ENCODE results near the gene SETBP1. TPM values are rescaled to one million over a fixed set of nuclear protein-coding genes. Genes with fewer than 3 reads are reported as not detected.

SETBP1 gene
- total and polyA plus RNA-seq, 2 of the 13 experiments (the other 11 are each of a cell fraction or from before 2014, with no cell fraction given), result 0.18 to 0.65 TPM

- no peak for TF ChIP-seq AKNA (CRISPR knock-in tag; IDR thresholded peaks at IDR 0.05; ENCODE audit: borderline replicate concordance)
Observed at GRCh38 chr18:45112682-45113081, 432.0 kb downstream of the SETBP1 start (continued).

DNA sequence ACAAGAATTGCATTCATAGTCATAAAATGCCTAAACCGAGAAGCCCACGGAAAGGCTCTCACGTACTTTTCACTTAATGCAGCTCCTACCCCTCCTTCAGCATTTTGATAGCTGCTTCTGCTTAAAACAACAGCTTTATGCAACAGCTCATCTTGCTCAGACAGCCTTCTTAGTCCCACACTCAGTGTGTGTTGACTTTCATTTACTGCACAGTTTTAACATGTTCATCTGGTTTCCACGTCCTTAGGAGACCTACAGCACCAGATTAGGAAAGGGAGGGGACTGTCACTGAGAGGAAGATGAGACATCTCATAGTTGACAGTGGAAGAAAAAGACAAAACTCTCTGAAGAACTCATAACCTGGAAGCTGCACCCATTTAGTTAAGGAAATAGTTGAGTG, 435.4 kb downstream of the SETBP1 start:
- intact Hi-C loops (cut with micrococcal nuclease; ENCODE audit: unreplicated experiment) (no loop called here), in situ Hi-C loops (cut with HindIII; ENCODE audit: extremely low pct_ligation_motif_present, low pct_unique_long_range_greater_than_20kb) (no loop called here)
- Histone ChIP-seq H3K27me3 (ENCODE audit: control insufficient read depth in 1 of 2, insufficient read depth in 2 of 2, low read length in 2 of 2) (no peaks in the 10 kb centered on the region; a peak in 1 of 5 replicates), H3K4me1 (ENCODE audit: insufficient read depth, low read length) (no peaks in the 10 kb centered on the region), H3K4me2 (ENCODE audit: low read depth, low read length) (no peak overlapping the region), H3K9me3 (ENCODE audit: low read length) (no peaks in the 10 kb centered on the region), H2AFZ (ENCODE audit: low read length) (no peak overlapping the region), H3K4me3 (replicated peaks in 1 of 3; ENCODE audit: insufficient read depth in 1 of 3, low read depth in 2 of 3, low read length in 3 of 3) (no peak overlapping the region), H3K79me2 (ENCODE audit: insufficient read depth, low read length) (no peaks in the 10 kb centered on the region), H3K36me3 (replicated peaks in 1 of 2; ENCODE audit: control insufficient read depth in 1 of 2, insufficient read depth in 2 of 2, low read length in 2 of 2) (no peaks in the 10 kb centered on the region), H3K9ac (ENCODE audit: insufficient read depth, low read depth, low read length) (no peak overlapping the region), H4K20me1 (ENCODE audit: insufficient read depth, low read length) (no peaks in the 10 kb centered on the region), H3K27ac (ENCODE audit: extremely low read length, insufficient read depth, low read length) (no peak overlapping the region)
- DNase-seq (ENCODE audit: low spot score) (no peak), FAIRE-seq (no peak), ATAC-seq (no peak)
- ChIA-PET POLR2A (no interaction called here), CTCF (ENCODE audit: low intra/inter-chr PET ratio, low total read pairs) (no interaction called here)
- no peak for TF ChIP-seq POLR2A (IDR thresholded peaks at IDR 0.05; ENCODE audit: insufficient read depth in 1 of 2, low read depth in 2 of 2, low read length in 2 of 2)
- TF ChIP-seq ZNF205 (CRISPR knock-in tag; IDR thresholded peaks at IDR 0.05), result no peak
- WGBS (ENCODE audit: low lambda C conversion rate), result 0% methylated on average over 4 of the region's 4 CpGs
- no TSS peak for BruUV-seq (replicated peaks)

Small RNAs within 50 kb of the gene (microRNA-seq; reads per million reads assigned to microRNA genes)
- not detected for gene MIR4319

Small RNAs within 50 kb of the gene (small RNA-seq; reads per million reads assigned to genes)
- gene MIR4319 (ENCODE audit: insufficient read depth in 2 of 3, insufficient read length in 3 of 3, low read depth in 2 of 3, low replicate concordance in 1 of 3), result 0 reads per million in 3 experiments
